HFFc6 (cell line): Measurements from ENCODE around the gene POLR2B. TPM values are rescaled to one million over a fixed set of nuclear protein-coding genes. Genes with fewer than 3 reads are reported as not detected.

Experiments
- DNase-seq: peaks from one replicate; pipeline ENCODE4 v3.0.0-alpha.2; 2018
- H3K27ac Mint-ChIP-seq: 2 replicates; pipeline ENCODE4 v1.8.0; 2020; ENCODE audit warnings: mild to moderate bottlenecking, mixed read lengths
- H3K27me3 Mint-ChIP-seq: 2 replicates; pipeline ENCODE4 v1.8.0; 2021; ENCODE audit warnings: mild to moderate bottlenecking, moderate library complexity, mixed read lengths; ENCODE audit not compliant: insufficient read depth
- H3K36me3 Mint-ChIP-seq: 2 replicates; pipeline ENCODE4 v1.8.0; 2021; ENCODE audit warnings: low read depth, mixed read lengths
- H3K4me1 Mint-ChIP-seq: 2 replicates; pipeline ENCODE4 v1.8.0; 2020; ENCODE audit warnings: low read depth, mixed read lengths
- H3K4me3 Mint-ChIP-seq: 2 replicates; pipeline ENCODE4 v1.8.0; 2020; ENCODE audit warnings: mild to moderate bottlenecking, moderate library complexity, mixed read lengths
- H3K9me3 Mint-ChIP-seq: 2 replicates; pipeline ENCODE4 v1.8.0; 2020; ENCODE audit warnings: mild to moderate bottlenecking, mixed read lengths
- CTCF ChIP-seq: fragments of 200-600 bp; sonication (generic); IDR thresholded peaks from 2 replicates; pipeline ENCODE4 v1.5.0; 2021; ENCODE audit warnings: antibody characterized with exemption, mild to moderate bottlenecking
- total RNA-seq, 6 experiments: library from RNA; stranded (reverse); fragmentation: NEBNext Ultra II Directional; extraction: Animal tissue kit (Norgen Biotek cat#: 25700); gene quantifications; 2 replicates in 1 of 6; 3 replicates in 5 of 6; pipeline ENCODE4 v1.2.3, GENCODE V29; 2021

Gene POLR2B
- total RNA-seq, 6 experiments from 2014 or later, result 83.5 to 90.9 (median 87.8) TPM

- Mint-ChIP-seq H3K27me3 (peaks cover 7% of the 10 kb centered on the region), H3K4me3 (peak overlapping the region; percentile 26; the same call in 1 of the 2 replicates), H3K36me3 (peaks cover 55% of the 10 kb centered on the region), H3K27ac (peak overlapping the region; percentile 86), H3K4me1 (peaks cover 91% of the 10 kb centered on the region), H3K9me3 (no peaks in the 10 kb centered on the region)
- DNase-seq, result no peak
- no peak for TF ChIP-seq CTCF
Measured at GRCh38 chr4:57075367-57075766, 96.7 kb downstream of the POLR2B start.

GRCh38 chr4:57076646-57077045 is 98.0 kb downstream of the POLR2B start:
- no peak for TF ChIP-seq CTCF
- no peak for DNase-seq
- Mint-ChIP-seq H3K4me1 (peaks cover 91% of the 10 kb centered on the region), H3K27ac (no peak overlapping the region; the same call in 1 of the 2 replicates), H3K27me3 (peaks cover 7% of the 10 kb centered on the region), H3K9me3 (no peaks in the 10 kb centered on the region), H3K4me3 (no peak overlapping the region), H3K36me3 (peaks cover 62% of the 10 kb centered on the region)

GRCh38 chr4:57077550-57078343 is 99.1 kb downstream of the POLR2B start:
- H3K4me1 Mint-ChIP-seq, result peaks cover 95% of the 10 kb centered on the region
- H3K9me3 Mint-ChIP-seq, result no peaks in the 10 kb centered on the region
- peak overlapping the region; percentile 89 for H3K27ac Mint-ChIP-seq
- peak; percentile 68 for DNase-seq
- H3K27me3 Mint-ChIP-seq, result peaks cover 7% of the 10 kb centered on the region
- H3K36me3 Mint-ChIP-seq, result peaks cover 62% of the 10 kb centered on the region
- TF ChIP-seq CTCF, result no peak
- H3K4me3 Mint-ChIP-seq, result peak overlapping the region; percentile 36

GRCh38 chr4:57078685-57079521 is 100.2 kb downstream of the POLR2B start:
- H3K27me3 Mint-ChIP-seq, result peaks cover 4% of the 10 kb centered on the region; the same call in 1 of the 2 replicates

More at GRCh38 chr4:57078685-57079521, 100.2 kb downstream of the POLR2B start:
- H3K27ac Mint-ChIP-seq, result peak overlapping the region; percentile 89
- peaks cover 62% of the 10 kb centered on the region for H3K36me3 Mint-ChIP-seq
- no peaks in the 10 kb centered on the region for H3K9me3 Mint-ChIP-seq
- DNase-seq, result no peak
- peak overlapping the region; percentile 5; the same call in 1 of the 2 replicates for H3K4me3 Mint-ChIP-seq
- no peak for TF ChIP-seq CTCF
- H3K4me1 Mint-ChIP-seq, result peaks cover 100% of the 10 kb centered on the region

Other genes starting within 250 kb of the POLR2B start
- not detected for gene SPINK2, start 157.2 kb upstream of the POLR2B start, total RNA-seq
- gene REST, start 71.0 kb upstream of the POLR2B start, total RNA-seq, result 10 to 100 TPM; 48.0 to 53.4 (median 52.1) TPM
- 10 to 100 TPM; 10.5 to 14.7 (median 13.8) TPM for gene NOA1, start 1.3 kb upstream of the POLR2B start, total RNA-seq
- 100 to 1,000 TPM; 464 to 821 (median 485) TPM for gene IGFBP7, start 131.5 kb downstream of the POLR2B start, total RNA-seq